GM18519 (cell line): Measurements from ENCODE around the gene GNAS.
A peak's percentile ranks its signal among the peaks of the same experiment; 100 is the strongest.
"Not testable (repeated sequence)": the region's sequence is repeated elsewhere in the genome, so short reads cannot be mapped to it uniquely, and the experiment has no call there.

Source experiments
- ATAC-seq: cut with Tn5 transposase; IDR thresholded peaks from one replicate; pipeline ENCODE4 v1.9.1; 2021; ENCODE audit warnings: mild to moderate bottlenecking, moderate library complexity; ENCODE audit not compliant: unreplicated experiment, low FRiP score

Gene GNAS

GRCh38 chr20:58826271-58826670, 26.2 kb upstream of the GNAS start:
- no peak for ATAC-seq

GRCh38 chr20:58828136-58828535, 24.4 kb upstream of the GNAS start:
- no peak for ATAC-seq

- not testable (repeated sequence) for ATAC-seq
Observed at GRCh38 chr20:58828804-58829203, 23.7 kb upstream of the GNAS start.

GRCh38 chr20:58829531-58829941, 23.0 kb upstream of the GNAS start:
- no peak for ATAC-seq

GRCh38 chr20:58832457-58832856, 20.1 kb upstream of the GNAS start:
- no peak for ATAC-seq

GRCh38 chr20:58833921-58834320, 18.6 kb upstream of the GNAS start:
- ATAC-seq = no peak

- no peak for ATAC-seq
Observed at GRCh38 chr20:58835231-58835630, 17.3 kb upstream of the GNAS start.

GRCh38 chr20:58836616-58837204, 15.8 kb upstream of the GNAS start:
- ATAC-seq = no peak

- no peak for ATAC-seq
Observed at GRCh38 chr20:58837717-58838116, 14.8 kb upstream of the GNAS start.

GRCh38 chr20:58838174-58838573, 14.3 kb upstream of the GNAS start:
- no peak for ATAC-seq

GRCh38 chr20:58839474-58839874, 13.0 kb upstream of the GNAS start:
- ATAC-seq = no peak

GRCh38 chr20:58839991-58840747, 12.3 kb upstream of the GNAS start:
- no peak for ATAC-seq

- ATAC-seq = no peak
Observed at GRCh38 chr20:58840816-58841538, 11.5 kb upstream of the GNAS start.

- no peak for ATAC-seq
Observed at GRCh38 chr20:58841539-58842264, 10.8 kb upstream of the GNAS start.

- ATAC-seq = no peak
Observed at GRCh38 chr20:58842276-58842675, 10.2 kb upstream of the GNAS start.

- ATAC-seq = no peak
Observed at GRCh38 chr20:58843128-58843556, 9.4 kb upstream of the GNAS start.

- no peak for ATAC-seq
Observed at GRCh38 chr20:58845706-58846105, 6.8 kb upstream of the GNAS start.

GRCh38 chr20:58847463-58847862, 5.1 kb upstream of the GNAS start:
- no peak for ATAC-seq

GRCh38 chr20:58850693-58851174, 1.8 kb upstream of the GNAS start, which contains the start of gene GNAS-AS1:
GNAS-AS1 (minus strand) TSS chr20:58850902.
- ATAC-seq = peak; percentile 63

GRCh38 chr20:58851221-58851968, 1.1 kb upstream of the GNAS start:
- no peak for ATAC-seq
